Keratinocyte (primary cell): Measurements from ENCODE around the gene RCCD1. TPM values are rescaled to one million over a fixed set of nuclear protein-coding genes. Genes with fewer than 3 reads are reported as not detected.
A peak's percentile ranks its signal among the peaks of the same experiment; 100 is the strongest.

ENCODE experiments used
- DNase-seq: peaks from one replicate; pipeline ENCODE4 v3.0.0-alpha.2; 2011; ENCODE audit warnings: low read depth, missing footprints, low spot score
- FAIRE-seq: peaks from 2 replicates; lab custom pipeline; 2011; peaks lifted over from hg19 to GRCh38; lab: Jason Lieb, UNC
- H2AFZ ChIP-seq: 2 replicates; pipeline ENCODE4 v1.6.0; 2012; ENCODE audit warnings: low read length, control low read depth, inconsistent platforms; ENCODE audit not compliant: control insufficient read depth
- H3K27ac ChIP-seq: 2 replicates; pipeline ENCODE4 v1.5.1; 2011; ENCODE audit warnings: low read length; ENCODE audit not compliant: control insufficient read depth, insufficient read depth
- H3K27me3 ChIP-seq: 3 replicates; pipeline ENCODE4 v1.6.0; 2011; ENCODE audit warnings: low read length; ENCODE audit not compliant: control insufficient read depth, insufficient read depth; ENCODE audit errors: extremely low read depth
- H3K36me3 ChIP-seq, 2 experiments: 2 replicates in 1 of 2; 3 replicates in 1 of 2; pipeline ENCODE4 v1.5.1; 2011; ENCODE audit warnings: low read length in 2 of 2, mild to moderate bottlenecking in 1 of 2; ENCODE audit not compliant: control insufficient read depth in 2 of 2, insufficient read depth in 2 of 2; ENCODE audit errors: extremely low read depth in 1 of 2
- H3K4me1 ChIP-seq: 3 replicates; pipeline ENCODE4 v1.5.1; 2011; ENCODE audit warnings: low read length; ENCODE audit not compliant: control insufficient read depth, insufficient read depth; ENCODE audit errors: extremely low read depth
- H3K4me2 ChIP-seq: 3 replicates; pipeline ENCODE4 v1.6.0; 2011; ENCODE audit warnings: low read depth, low read length; ENCODE audit not compliant: control insufficient read depth, insufficient read depth; ENCODE audit errors: extremely low read depth
- H3K4me3 ChIP-seq, 3 experiments: fragments of 200-600 bp in 1 of 3; sonication (generic) in 1 of 3; 2 replicates in 2 of 3; 3 replicates in 1 of 3; pipeline ENCODE4 v1.5.1; 2011 to 2016; ENCODE audit warnings: low read length in 3 of 3, mild to moderate bottlenecking in 3 of 3, control low read depth in 2 of 3, inconsistent platforms in 1 of 3, low read depth in 1 of 3, mixed read lengths in 1 of 3, mixed run types in 1 of 3, moderate library complexity in 1 of 3; ENCODE audit not compliant: control insufficient read depth in 2 of 3, insufficient read depth in 2 of 3; ENCODE audit errors: extremely low read depth in 1 of 3
- H3K79me2 ChIP-seq: 2 replicates; pipeline ENCODE4 v1.6.0; 2012; ENCODE audit warnings: low read length; ENCODE audit not compliant: control insufficient read depth, insufficient read depth
- H3K9ac ChIP-seq: 3 replicates; pipeline ENCODE4 v1.6.0; 2011; ENCODE audit warnings: low read length; ENCODE audit not compliant: control insufficient read depth, insufficient read depth; ENCODE audit errors: extremely low read depth
- H3K9me1 ChIP-seq: 3 replicates; pipeline ENCODE4 v1.6.0; 2011; ENCODE audit warnings: low read length; ENCODE audit not compliant: control insufficient read depth, insufficient read depth; ENCODE audit errors: extremely low read depth
- H3K9me3 ChIP-seq: 2 replicates; pipeline ENCODE4 v1.5.1; 2012; ENCODE audit warnings: low read depth, low read length; ENCODE audit not compliant: control insufficient read depth
- H4K20me1 ChIP-seq: 3 replicates; pipeline ENCODE4 v1.6.0; 2011; ENCODE audit warnings: low read length; ENCODE audit not compliant: control insufficient read depth, insufficient read depth; ENCODE audit errors: extremely low read depth
- EZH2 ChIP-seq: IDR thresholded peaks from one replicate; pipeline ENCODE4 v1.6.1; 2012; ENCODE audit warnings: inconsistent platforms, mild to moderate bottlenecking, low read length, moderate library complexity
- dilution Hi-C: fragments of 300-500 bp; cut with MboI; formaldehyde crosslinking; loops from one replicate; pipeline ENCODE4 v1.7.0; 2020; ENCODE audit warnings: low sequenced_read_pairs; ENCODE audit not compliant: extremely low pct_ligation_motif_present
- polyA plus RNA-seq, 5 experiments: library from polyadenylated mRNA; depleted of rRNA in 3 of 5; stranded (reverse) in 3 of 5; stranded (forward) in 1 of 5; unstranded in 1 of 5; fragments of >200 nt; gene quantifications; 1 replicate in 1 of 5; 2 replicates in 3 of 5; 3 replicates in 1 of 5; pipeline versions ENCODE4 v1.2.1 to v1.2.3, GENCODE V29; 2011 to 2012; ENCODE audit warnings: missing spikeins in 2 of 5, low read depth in 1 of 5, low replicate concordance in 1 of 5
- TF ChIP-seq, protein P1 (sequence below), 3 experiments: IDR thresholded peaks in 1 of 3; conservative IDR thresholded peaks in 1 of 3; optimal IDR thresholded peaks in 1 of 3; 2 replicates in 2 of 3; 3 replicates in 1 of 3; pipeline versions ENCODE3 to v1.5.1; 2011; ENCODE audit warnings: low read length in 3 of 3, mild to moderate bottlenecking in 3 of 3, moderate library complexity in 2 of 3, control low read depth in 1 of 3, inconsistent platforms in 1 of 3; ENCODE audit not compliant: insufficient read depth in 2 of 3; ENCODE audit errors: extremely low read depth in 1 of 3

RCCD1 gene
- polyA plus RNA-seq, 1 donor (not counting 4 experiments of a cell fraction or from before 2014, with no cell fraction given), result 7.8 TPM

DNA sequence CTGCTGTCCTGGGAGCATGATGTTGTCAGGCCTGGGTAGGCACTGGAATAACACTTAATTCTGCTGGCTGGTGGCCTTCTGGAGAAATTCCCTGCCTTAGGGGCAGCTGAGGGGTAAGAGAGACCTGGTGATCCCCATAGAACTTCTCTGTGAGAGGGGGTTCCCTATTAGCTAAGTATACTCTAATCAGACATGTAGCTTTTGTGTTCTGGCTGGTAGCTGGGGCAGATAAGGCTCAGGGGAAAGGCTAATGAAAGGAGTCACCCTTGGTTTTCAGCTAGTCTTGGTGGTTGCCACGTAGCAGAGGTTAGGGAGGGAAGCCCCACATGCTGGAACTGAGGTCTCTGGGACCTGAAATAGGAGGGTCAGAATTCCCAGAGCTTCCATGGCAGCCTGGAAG lies 21.4 kb upstream of the RCCD1 start:
- no peaks in the 10 kb centered on the region for H4K20me1 ChIP-seq
- peaks cover 39% of the 10 kb centered on the region for H3K4me1 ChIP-seq
- no peak overlapping the region for H3K4me3 ChIP-seq
- no peaks in the 10 kb centered on the region for H3K9me3 ChIP-seq
- FAIRE-seq (no peak), DNase-seq (no peak)
- H3K9ac ChIP-seq, result no peak overlapping the region
- no peak overlapping the region for H2AFZ ChIP-seq
- H3K27me3 ChIP-seq, result no peaks in the 10 kb centered on the region
- no peak overlapping the region for H3K27ac ChIP-seq
- no peak overlapping the region for H3K4me2 ChIP-seq
- dilution Hi-C loops, result no loop called here
- no peaks in the 10 kb centered on the region for H3K9me1 ChIP-seq
- TF ChIP-seq, protein P1, sequence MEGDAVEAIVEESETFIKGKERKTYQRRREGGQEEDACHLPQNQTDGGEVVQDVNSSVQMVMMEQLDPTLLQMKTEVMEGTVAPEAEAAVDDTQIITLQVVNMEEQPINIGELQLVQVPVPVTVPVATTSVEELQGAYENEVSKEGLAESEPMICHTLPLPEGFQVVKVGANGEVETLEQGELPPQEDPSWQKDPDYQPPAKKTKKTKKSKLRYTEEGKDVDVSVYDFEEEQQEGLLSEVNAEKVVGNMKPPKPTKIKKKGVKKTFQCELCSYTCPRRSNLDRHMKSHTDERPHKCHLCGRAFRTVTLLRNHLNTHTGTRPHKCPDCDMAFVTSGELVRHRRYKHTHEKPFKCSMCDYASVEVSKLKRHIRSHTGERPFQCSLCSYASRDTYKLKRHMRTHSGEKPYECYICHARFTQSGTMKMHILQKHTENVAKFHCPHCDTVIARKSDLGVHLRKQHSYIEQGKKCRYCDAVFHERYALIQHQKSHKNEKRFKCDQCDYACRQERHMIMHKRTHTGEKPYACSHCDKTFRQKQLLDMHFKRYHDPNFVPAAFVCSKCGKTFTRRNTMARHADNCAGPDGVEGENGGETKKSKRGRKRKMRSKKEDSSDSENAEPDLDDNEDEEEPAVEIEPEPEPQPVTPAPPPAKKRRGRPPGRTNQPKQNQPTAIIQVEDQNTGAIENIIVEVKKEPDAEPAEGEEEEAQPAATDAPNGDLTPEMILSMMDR (optimal IDR thresholded peaks at IDR 0.05 in 1 of 3, IDR thresholded peaks at IDR 0.05 in 1 of 3, conservative IDR thresholded peaks at IDR 0.05 in 1 of 3; ENCODE audit: extremely low read depth in 1 of 3, insufficient read depth in 2 of 3, low read length in 3 of 3), result no peak
- TF ChIP-seq EZH2, result no peak
- peaks cover 3 to 7% of the 10 kb centered on the region in 2 experiments for H3K36me3 ChIP-seq
- peaks cover 21% of the 10 kb centered on the region for H3K79me2 ChIP-seq

DNA sequence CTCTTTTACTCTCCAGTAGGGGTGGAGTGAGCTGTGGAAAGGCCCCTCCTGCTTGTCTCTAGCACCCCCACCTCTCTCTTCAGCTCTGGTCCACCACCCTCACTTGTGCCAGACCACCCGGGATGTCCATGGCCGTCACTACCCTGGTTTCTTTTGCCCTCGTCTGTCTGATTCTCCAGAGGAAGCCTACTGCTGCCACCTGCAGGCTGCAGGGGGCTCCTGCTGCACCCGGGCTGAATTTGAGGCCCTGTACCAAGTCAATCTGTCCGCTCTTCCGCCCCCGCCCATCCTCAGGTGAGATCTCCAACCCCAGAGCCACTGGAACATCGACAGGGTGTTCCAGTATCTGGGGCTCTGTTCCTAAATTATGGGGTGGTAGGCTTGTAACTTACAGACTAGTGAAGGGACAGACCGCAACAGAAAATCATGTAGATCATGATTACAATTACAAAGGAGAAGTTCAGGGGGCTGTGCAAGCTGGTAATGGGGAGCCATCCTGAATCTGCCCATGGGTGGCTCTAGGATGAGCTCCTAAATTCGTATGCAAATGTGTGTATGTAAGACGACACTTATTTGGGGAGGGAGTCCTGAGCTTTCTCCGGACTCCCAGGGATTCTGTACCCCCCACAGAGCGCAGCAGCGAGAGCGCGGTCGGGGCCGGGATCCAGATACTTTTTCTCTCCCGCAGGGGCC lies 20.3 kb upstream of the RCCD1 start:
- no peaks in the 10 kb centered on the region for H3K9me3 ChIP-seq
- no peaks in the 10 kb centered on the region for H3K27me3 ChIP-seq
- FAIRE-seq (no peak), DNase-seq (peak; percentile 67)
- peak overlapping the region; percentile 44 for H3K9ac ChIP-seq
- H3K79me2 ChIP-seq, result peaks cover 21% of the 10 kb centered on the region
- peak overlapping the region; percentile 75 to 94 (median 91) for H3K4me3 ChIP-seq
- peaks cover 8 to 11% of the 10 kb centered on the region in 2 experiments for H3K36me3 ChIP-seq
- peak overlapping the region; percentile 26 for H3K27ac ChIP-seq
- H4K20me1 ChIP-seq, result no peaks in the 10 kb centered on the region
- H2AFZ ChIP-seq, result peak overlapping the region; percentile 80
- H3K9me1 ChIP-seq, result no peaks in the 10 kb centered on the region
- peak overlapping the region; percentile 98 for H3K4me2 ChIP-seq
- TF ChIP-seq, protein P1 (optimal IDR thresholded peaks at IDR 0.05 in 1 of 3, IDR thresholded peaks at IDR 0.05 in 1 of 3, conservative IDR thresholded peaks at IDR 0.05 in 1 of 3; ENCODE audit: extremely low read depth in 1 of 3, insufficient read depth in 2 of 3, low read length in 3 of 3), result peak; percentile 90 to 93 (median 92)
- no peak for TF ChIP-seq EZH2
- H3K4me1 ChIP-seq, result peaks cover 35% of the 10 kb centered on the region
- dilution Hi-C loops, result no loop called here
